Measurements from ENCODE around the gene DUSP6.

DNA sequence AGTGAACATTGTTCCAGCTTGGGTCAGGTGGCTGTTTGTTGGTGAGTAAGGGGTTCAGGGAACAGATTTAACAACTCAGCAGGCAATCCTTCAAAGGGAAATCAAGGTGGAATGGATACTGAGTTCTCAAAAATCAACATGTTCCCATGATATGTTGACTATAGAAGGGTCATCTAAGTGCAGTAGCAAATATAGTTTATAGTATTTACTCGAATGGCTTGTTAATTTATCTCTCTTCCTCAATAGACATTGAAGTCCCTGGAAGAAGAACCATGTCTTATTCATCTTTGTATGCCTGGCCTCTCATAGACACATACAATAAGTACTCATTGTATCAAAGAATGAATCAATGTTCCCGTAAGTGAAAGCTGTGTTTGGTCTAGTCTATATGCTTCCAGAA lies 24.5 kb upstream of the DUSP6 start:
- TF ChIP-seq, protein P1, sequence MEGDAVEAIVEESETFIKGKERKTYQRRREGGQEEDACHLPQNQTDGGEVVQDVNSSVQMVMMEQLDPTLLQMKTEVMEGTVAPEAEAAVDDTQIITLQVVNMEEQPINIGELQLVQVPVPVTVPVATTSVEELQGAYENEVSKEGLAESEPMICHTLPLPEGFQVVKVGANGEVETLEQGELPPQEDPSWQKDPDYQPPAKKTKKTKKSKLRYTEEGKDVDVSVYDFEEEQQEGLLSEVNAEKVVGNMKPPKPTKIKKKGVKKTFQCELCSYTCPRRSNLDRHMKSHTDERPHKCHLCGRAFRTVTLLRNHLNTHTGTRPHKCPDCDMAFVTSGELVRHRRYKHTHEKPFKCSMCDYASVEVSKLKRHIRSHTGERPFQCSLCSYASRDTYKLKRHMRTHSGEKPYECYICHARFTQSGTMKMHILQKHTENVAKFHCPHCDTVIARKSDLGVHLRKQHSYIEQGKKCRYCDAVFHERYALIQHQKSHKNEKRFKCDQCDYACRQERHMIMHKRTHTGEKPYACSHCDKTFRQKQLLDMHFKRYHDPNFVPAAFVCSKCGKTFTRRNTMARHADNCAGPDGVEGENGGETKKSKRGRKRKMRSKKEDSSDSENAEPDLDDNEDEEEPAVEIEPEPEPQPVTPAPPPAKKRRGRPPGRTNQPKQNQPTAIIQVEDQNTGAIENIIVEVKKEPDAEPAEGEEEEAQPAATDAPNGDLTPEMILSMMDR (IDR thresholded peaks at IDR 0.05), result no peak
- TF ChIP-seq ZFX (IDR thresholded peaks at IDR 0.05; ENCODE audit: borderline replicate concordance), result no peak
